NCI-H748 treated with DMSO at 0.1 percent for 48 hours (cell line): ENCODE data around the gene ADAMTS12.

Experiments used
- DNase-seq: peaks from one replicate; lab custom pipeline; 2025; lab: John Stamatoyannopoulos, UW

ADAMTS12 gene

DNA sequence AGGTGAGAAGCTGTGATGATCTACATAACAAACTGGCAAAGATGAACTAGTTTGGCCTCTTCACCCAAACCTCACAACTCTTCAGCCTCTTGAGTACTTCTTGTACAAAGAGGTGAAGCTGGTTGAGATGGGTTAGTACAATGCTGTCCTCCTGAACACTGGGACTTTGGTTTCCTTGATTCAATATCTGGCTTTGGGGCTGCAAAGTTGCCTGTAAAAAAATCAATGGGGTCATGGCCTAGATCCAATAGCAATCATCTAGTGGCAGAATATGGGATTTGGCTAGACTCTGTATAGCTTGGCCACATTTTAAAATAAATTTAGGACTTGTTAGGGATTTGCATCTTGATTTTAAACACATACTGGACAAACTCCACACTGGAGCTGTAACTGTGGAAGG is 179.1 kb downstream of the ADAMTS12 start:
- no peak for DNase-seq

DNA sequence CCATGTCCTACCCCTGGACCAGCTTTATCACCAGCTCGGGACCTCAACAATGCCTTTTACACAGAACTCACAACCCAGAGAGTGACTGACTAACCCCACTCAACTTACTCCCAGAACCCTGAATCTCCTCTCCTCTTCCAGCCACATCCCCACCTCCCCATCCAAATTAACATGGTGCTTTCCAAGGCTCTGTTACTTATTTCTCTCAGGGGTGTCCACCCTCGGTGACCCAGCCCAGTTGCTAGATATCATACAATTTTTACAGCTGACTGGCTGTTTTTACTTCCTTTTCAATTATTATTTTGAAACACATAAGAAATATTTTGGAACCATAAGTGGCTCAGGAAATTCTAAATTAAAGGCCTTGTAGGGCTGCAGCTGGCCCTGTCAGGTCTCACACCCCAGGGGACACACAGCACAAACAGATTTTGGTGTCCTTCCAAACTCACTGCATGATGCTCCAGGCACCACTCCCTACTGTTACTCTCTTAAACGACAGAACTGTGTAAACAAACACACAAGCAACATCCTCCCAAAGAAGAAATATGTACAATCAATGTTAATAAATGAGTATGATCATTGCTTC is 180.6 kb downstream of the ADAMTS12 start:
- no peak for DNase-seq

- no peak for DNase-seq
Measured at GRCh38 chr5:33702867-33703266, 188.9 kb downstream of the ADAMTS12 start.

DNA sequence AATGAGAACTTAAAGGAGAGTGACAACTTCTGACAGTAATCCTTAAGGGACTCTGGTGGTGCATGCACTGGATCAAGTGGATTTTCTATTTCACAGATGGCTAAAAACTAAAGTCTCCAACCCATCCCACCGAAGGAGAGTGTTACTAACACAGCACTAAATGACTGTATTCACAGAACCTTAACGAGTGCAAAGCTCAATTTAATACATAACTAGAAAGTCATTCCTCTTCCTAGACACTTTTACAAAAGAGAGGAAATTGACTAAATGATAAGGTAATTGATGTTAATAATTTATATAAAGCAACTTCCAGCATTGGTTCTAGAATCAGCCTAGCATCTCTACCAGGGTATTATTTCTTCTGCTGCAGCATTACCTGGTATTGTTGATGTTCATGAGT is 189.8 kb downstream of the ADAMTS12 start:
- no peak for DNase-seq

DNA sequence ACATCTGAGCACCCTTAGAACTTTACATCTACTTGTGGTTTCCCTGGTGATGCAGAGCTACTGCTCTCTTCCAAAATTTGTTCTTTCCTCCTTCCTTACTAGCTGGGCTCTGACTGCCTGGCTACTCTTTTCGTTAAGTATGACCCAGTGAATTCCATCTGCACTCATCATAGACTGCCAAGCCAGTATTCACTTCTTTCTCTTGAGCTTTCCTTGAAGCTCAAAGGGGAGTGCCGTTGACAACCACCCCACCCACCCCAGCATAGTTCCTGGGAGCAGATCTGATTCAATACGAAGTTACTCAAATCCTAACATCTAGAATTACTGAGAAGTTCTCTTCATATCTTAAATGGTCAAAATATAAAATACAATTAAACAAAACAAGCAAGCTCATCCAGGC is 190.5 kb downstream of the ADAMTS12 start:
- DNase-seq: no peak

- DNase-seq: no peak
Measured at GRCh38 chr5:33696411-33696810, 195.4 kb downstream of the ADAMTS12 start.

DNA sequence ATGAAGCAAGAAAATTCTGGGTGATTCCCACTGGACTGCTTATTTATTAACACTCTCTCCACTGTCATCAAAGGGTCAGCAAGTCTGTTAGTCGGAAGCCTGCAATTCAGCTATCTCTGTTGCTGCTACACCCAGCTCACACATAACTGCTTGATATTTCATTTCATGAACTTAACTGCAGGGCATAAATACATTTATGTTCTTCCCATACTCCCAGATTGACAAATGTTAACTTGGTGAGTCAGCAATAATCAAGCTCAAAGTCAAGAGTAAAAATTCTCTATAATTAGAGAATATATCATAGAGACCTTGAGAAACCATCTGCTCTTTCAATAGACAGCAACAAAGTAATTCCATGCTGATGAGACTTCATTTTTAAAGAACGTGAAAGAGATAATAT is 198.8 kb downstream of the ADAMTS12 start:
- DNase-seq: no peak

GRCh38 chr5:33691856-33692255 is 199.9 kb downstream of the ADAMTS12 start:
- DNase-seq: no peak

DNA sequence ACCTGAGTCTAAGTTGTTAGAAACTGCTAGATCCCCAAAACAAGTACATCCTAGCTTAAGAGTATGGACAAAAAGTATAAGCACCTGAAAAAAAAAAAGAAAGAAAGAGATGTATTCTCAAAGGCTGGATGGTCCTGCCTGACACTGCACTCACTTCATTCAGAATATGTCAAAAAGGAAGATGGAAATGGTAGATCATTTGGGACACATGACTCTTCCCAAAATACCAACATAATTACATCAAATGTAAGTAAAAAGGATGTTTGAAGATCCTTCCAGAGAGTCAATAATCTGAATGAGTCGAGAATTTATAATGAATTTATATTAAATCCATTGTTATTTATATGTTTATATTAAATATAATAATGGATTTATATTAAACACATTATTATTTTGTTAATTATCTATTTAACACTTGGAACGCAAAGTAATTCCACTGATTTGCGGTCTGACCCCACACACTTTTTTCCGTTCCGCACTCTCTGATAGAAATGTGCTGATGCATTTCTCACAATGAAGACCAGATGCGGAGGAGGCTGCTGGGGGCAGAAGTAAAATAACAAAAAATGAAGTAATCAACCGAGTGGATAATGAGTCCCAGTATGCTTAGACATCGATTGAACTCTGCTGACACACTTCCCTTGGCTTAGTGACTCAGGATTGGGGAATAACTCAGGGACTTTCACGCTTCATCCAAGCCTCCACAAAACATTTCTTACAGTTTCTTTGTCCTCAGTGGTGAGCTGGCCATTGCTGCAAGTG is 201.2 kb downstream of the ADAMTS12 start:
- no peak for DNase-seq

- DNase-seq: no peak
Measured at GRCh38 chr5:33688526-33688925, 203.3 kb downstream of the ADAMTS12 start.

GRCh38 chr5:33688066-33688465 is 203.7 kb downstream of the ADAMTS12 start:
- DNase-seq: no peak

DNA sequence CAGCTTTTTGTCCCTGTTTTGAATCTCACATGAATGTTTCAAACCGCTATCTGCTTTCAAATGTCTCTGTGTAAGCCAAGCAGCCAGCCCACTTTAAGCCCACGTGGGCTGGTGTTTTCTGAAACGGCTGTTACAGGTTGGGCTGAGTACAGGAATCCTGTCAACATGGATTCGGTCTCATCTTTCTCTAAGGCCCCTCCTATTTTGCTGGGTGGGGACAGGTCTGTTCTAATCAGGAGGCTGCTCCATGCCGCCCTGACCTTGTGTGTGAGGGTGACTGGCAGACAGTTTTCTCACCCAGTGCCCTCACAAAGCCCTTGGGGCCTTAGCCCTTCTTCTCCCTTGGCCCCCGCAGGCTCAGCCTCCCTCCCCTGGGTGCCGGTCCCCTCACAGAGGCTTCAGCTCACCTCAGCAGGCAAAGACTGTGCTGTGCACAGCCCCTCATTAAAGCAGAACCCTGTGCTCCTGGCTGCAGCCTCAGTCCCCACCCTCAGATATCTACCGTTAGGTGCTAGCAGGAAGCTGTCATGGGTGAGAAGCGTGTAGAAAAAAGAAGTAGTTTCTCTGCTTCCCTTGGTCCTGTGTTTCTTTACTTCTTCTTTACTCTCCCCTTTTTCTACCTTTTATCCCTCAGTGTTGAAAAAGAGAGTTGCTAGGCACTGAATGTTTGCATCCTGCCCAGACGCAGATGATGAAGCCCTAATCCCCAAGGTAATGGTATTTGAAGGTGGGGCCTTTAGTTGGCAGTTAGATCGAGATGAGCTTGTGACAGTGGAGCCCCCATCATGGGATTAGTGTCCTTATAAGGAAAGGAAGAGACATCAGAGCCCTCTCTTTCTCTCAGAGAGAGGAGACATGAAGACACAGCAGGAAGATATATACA is 205.7 kb downstream of the ADAMTS12 start:
- DNase-seq: no peak

DNA sequence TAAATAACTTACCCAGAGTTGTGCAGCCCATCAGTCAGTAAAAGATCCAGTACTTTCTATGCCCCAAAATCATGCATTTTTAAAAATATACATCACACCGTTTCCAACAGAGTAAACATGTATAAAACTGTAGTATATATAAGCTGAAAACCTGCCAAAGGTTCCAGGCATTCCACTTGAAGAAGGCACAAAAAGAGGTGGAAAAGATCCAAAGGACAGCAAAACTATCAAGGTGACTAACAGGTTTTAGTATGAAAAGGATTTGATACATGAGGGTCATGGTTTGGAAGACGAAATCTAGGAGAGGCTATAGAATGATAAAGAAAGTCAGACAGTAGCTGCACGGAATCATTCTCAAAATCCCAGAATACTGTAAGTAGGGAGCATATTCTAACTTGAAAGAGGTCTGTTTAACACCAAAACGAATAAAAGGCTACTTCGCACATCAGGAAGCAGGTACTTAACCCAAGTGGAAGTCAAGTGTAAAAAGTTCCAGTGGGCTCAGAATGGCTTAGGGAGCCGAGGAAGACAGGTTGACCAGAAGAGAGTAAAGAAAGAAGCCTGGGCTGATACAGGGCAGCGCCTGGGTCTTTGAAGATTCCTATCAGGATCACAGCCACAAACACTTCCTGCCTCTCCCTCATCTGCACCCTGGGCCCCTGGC is 207.2 kb downstream of the ADAMTS12 start:
- DNase-seq: no peak

DNA sequence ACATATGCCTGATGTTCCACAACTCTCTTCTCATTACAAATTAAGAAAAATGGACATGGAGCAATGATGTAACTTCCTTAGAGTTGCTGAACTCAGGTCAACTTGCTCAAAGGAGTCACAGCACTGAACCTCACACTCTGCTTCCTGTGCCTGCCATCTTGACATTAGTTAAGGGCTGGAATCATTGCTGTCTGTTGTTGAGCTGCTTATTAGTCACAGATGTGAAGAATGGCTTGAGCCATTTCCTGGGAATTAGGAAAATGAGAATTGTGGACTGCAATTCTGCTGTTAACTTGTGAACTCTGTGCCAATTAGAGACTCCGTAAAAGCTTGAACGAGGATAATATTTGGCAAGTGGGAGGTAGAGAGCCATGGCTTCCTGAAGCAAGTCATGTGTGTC is 212.0 kb downstream of the ADAMTS12 start:
- DNase-seq: no peak

DNA sequence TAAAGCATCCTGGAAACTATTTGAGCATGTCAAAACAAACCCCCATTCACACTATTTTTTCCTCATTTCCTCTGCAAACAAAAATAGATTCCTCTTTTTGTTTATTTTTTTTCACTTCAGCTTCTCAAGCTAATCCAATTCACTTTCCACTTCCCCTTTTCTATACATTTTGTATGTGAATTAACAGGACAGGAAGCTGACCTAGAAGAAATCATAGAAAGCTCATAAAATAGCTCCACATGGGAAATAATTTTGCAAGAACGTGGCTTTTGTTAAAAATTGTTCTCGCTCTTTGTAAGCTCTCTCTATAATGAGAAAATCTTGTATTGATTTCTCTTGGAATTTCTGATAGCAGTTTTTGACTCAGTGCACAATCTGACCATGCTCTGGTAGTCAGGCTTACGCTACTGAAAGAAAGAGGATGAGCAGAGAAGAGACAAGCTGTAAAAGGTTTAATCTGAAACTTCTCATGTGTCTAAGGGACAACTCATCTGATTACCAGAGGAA is 215.8 kb downstream of the ADAMTS12 start:
- DNase-seq: no peak

GRCh38 chr5:33671700-33672291 is 220.0 kb downstream of the ADAMTS12 start:
- no peak for DNase-seq

- no peak for DNase-seq
Measured at GRCh38 chr5:33662722-33663427, 228.9 kb downstream of the ADAMTS12 start.

DNA sequence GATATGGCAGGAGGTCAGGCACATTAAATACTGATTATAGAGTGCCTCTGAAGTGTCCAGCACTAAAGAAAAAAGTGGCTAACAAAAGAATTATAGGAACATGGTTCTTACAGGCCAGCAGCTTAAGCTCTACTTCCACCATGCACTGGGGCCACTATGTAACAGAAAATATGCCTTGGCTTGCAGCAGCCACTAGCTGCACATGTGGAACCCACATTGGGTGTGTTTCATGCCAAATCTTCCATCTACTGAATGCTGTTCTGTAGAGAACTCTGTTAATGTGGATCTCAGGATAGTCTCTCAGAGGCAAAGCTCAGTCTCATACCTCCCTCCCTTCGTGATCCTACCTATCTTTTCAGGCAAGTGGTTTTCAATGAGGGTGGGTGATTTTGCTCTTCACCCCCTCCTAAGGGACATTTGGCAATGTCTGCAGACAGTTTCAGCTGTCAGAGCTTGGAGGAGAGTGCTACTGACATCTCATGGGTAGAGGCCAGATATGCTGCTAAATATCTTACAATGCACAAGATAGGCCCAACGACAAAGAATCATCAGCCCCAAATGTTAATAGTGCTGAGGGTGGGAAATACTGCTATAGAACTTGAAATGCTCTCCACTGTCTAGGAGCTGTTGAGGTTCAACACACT is 232.1 kb downstream of the ADAMTS12 start:
- no peak for DNase-seq

DNA sequence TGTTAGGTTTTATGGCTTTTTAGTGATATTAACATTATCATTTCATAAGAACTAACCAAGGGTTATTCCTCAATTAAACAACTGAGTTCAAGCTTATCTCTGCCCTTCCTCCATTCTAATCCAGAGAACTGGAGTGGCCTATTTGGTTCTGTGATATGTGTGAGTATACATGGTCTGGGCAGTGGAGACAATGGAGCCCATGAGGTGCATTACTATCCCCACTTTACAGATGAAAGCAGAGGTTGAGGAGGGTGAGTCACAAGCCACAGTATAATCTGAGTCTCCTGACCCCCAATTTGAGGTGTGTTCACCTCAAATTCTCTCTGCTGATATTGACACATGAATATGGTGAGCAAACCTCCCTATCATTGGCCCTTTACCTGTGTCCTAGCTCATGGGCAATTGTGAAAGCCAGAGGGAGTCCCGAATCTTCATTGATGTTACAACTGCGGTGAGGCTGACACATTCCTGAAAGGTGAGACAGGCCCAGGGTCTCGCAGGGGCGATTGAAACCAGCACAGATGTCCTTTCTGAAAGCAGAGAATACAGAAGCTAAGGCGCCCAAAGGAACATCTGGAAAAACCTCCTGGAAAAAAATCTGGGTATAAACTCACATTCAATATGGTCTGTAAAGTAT is 233.9 kb downstream of the ADAMTS12 start:
- no peak for DNase-seq

DNA sequence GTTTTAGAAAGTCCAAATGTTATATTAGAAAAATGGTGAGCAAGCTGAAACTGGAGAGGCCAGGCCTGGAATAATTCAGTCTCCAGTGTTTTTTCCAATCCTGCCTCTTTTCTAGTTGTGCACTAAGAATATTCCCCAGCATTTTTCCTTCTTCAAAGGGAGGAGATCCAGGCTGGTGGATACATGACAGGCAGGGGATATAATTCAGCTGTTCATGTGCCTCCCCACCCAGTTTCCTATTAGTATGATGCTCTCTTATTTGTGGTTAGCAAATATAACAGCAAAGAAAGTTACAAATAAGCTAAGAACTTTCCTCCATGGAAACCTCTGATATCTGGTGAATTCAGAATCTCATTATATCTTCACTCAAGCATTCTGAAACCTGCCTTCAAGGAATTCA is 234.6 kb downstream of the ADAMTS12 start:
- DNase-seq: no peak
